ENCODE measurements around the gene GPR3. TPM values are rescaled to one million over a fixed set of nuclear protein-coding genes. Genes with fewer than 3 reads are reported as not detected.
"Not testable (repeated sequence)": the region's sequence is repeated elsewhere in the genome, so short reads cannot be mapped to it uniquely, and the experiment has no call there.

The GPR3 gene
- polyA plus RNA-seq, 5 donors, result 0.59 to 1.7 (median 1.1) TPM

DNA sequence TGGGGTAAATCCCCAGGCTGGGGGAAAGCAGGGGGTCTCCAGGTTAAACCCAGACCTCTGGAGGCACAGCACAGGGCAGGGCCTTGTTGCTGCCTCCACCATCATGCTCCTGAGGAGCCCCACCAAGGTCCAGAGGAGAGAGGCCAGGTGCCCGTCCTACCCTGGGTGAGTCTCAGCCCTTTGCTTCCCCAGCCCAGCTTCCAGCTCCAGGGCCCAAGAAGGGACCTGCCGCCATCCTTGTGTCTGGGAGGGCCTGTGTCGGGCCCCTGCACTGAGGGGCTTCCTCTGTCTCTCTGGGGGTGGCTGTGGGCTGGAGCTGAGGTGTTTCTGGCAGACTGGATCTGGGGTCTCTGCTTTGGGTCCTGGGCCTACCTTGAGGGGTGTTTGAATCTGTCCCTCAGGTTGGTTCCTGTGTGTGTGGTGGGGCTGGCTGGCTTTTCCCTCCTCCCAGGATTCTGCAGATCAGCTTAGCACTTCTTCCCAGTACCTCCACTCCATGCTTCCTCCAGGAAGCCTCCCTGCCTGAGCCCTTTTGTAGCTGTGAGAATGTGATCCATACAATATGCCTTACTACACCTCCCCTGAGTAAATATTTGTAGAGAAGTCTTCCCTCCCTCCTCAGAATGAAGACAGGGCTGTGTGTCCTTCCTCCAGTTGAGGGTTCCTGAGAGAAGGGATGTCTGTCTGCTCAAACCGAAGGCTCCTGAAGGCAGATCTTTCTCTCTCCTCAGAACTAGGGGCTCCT, 6.2 kb downstream of the GPR3 start:
- no peak for DNase-seq

- no peak for DNase-seq
Measured at GRCh38 chr1:27399251-27400025, 7.0 kb downstream of the GPR3 start.

GRCh38 chr1:27400082-27400962, 7.9 kb downstream of the GPR3 start:
- no peak for DNase-seq

DNA sequence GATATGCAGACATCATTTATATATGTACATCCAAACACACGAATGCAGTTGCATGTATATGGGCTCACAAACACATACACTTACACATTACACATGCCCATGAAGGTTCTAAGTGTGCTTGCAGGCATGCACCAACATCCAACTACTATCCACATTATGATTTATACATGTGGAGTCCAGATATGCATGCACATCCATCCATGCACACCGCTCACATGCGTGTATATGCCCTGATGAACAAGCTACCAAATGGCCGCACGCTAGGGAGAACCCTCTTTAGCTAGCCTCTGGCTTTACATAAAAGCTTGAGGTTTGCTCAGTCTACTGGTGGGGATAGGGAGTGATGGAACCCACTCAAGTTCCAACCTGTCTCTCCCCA, 8.5 kb downstream of the GPR3 start:
- no peak for DNase-seq

- peak; percentile 46 to 49 for DNase-seq
Measured at GRCh38 chr1:27402349-27402754, 9.9 kb downstream of the GPR3 start.

DNA sequence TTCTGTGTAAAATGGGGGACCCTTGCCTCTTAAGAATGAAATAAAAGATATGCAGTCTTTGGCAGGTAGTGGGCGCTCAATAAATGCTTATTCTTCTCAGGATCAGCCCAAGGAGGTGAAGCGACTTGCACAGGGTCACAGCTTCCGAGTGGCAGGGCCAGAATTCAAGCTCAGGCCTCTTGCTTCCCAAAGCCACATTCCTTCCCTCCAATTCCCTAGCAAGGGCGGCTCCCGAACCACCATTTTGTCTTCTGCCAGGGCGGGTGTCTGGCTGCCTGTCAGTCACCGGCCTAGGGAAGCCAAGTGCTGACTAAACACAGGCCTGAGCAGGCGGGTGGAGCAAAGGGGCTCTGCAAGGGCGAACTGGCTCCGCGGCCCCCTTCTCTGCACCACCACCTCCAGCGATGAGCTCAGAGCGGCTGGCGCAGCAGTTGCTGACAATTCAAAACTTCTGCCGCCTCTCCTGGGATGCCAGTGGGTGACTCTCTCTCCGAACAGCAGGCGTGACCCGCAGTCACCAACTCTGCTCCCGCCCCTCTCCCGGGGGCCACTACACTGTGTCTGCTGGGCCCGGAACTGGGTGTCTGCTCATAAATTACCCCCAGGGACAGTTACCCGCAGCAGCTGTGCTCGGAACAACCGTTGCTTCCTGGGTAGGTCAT, 10.8 kb downstream of the GPR3 start:
- peak; percentile 49 to 50 for DNase-seq

DNA sequence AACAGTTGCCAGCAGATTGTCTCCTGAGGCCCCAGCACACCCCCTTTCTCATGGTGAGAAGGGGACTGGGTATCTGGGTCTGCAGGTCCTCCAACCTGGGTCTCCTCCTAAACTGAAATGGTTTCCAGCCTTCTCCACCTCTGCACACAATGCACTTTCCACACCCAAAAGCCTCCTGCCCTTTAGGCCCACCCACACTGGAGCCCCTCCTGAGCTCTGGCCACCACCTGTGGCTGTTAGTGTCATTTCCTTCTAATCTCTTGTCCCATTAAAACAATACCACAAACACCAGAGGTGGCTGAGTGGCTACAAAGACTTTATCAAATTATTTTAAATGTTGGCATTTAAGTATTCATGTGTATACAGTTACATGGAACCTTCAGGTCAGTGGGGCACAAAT, 11.5 kb downstream of the GPR3 start:
- no peak for DNase-seq

- no peak for DNase-seq
Measured at GRCh38 chr1:27405074-27405473, 12.7 kb downstream of the GPR3 start.

DNA sequence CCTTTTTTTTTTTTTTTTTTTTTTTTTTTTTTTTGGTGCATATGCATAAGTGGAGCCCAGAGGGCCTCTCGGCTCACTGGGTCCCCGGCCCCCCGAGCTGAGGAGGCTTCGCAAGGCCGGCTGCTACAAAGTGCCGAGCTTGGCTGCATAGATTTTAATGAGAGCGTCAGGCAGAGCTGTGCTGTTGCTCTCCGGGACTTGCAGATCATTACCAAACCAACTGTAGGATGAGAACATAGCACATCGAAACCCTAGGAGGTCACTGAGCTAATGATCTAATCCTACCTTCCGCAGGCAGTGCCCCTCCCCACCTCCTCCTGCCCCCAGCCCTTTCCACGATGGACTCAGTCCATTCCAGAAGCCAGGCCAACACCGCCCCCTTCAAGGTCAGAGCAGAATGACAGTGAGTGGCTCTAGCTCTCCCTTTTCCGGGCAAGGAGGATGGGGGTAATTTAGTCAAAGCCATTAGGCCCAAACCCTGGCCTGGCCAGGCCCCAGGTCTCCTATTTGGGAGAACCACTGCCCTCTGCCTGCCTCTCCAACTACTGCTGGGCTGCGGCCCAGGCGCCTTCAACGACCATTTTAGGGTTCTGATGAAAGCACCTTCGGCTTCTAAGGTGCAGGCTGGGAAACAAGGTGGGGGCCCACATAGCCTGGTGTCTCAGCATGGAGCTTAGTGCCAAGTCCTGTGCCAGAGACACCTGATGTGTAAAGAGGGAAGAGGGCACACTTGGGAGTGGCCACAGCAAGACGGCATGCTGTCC, 13.4 kb downstream of the GPR3 start:
- not testable (repeated sequence) for DNase-seq

GRCh38 chr1:27406362-27406680, 13.9 kb downstream of the GPR3 start:
- no peak for DNase-seq

- DNase-seq, result not testable (repeated sequence)
Measured at GRCh38 chr1:27406791-27407190, 14.4 kb downstream of the GPR3 start.

GRCh38 chr1:27408151-27408550, 15.7 kb downstream of the GPR3 start:
- DNase-seq, result no peak

DNA sequence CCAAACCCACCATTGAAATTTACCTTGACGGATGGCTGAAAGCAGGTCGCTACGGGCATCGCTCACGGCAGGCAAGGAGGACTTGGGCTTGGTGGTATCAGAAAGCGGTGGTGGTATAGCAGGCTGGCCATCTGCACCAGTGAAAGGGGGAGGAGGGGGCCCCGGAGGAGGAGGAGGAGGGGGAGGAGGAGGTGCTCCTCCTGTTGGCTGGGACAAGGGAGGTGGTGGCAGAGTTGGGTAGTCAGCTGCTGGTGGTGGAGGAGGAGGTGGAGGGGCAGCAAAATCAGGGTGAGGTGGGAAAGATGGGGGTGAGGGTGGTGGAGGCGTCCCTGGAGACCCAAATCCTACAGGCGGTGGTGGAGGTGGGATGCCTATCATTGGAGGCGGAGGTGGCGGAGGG, 17.2 kb downstream of the GPR3 start:
- DNase-seq, result no peak

GRCh38 chr1:27410709-27411108, 18.3 kb downstream of the GPR3 start:
- DNase-seq, result no peak

DNA sequence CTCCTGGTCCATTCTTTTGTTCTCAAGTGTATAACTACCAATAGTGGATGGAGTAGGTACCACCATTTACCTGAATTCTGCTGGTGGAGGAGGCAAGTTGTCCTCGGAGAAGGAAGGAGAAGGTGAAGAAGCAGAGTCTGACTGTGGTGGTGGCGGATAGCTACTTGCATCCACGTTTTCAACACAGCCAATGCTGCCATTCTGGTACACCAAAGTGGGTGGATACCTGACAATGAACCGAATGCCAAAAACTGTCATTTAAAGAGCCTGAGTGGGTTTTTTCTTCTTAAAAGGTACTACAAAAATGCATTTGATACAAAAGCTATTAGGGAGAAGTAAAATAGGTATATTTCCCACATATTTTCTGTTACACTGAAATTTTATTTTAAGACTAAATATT, 20.1 kb downstream of the GPR3 start:
- no peak for DNase-seq

GRCh38 chr1:27413004-27413403, 20.6 kb downstream of the GPR3 start:
- no peak for DNase-seq

DNA sequence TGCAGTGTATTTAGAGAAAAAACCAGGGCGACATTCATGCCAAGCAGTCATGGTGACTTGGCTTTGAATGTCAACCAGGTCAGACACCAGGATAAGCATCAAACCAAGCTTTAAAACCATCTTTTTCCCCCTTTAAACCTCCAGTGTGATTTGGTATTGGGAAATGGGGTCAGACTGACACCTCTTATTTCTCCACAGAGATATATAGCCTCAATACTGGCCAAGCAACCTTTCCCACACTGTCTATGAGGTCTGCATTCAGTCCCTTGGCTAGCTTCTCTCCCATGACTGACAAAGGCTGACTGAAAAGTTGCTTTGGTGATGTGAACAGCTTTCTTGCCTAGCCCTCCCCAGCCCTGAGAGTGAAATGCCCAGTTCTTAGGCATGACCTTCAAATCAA, 21.7 kb downstream of the GPR3 start:
- no peak for DNase-seq

- no peak for DNase-seq
Measured at GRCh38 chr1:27416387-27417111, 24.1 kb downstream of the GPR3 start.

GRCh38 chr1:27417713-27418112, 25.3 kb downstream of the GPR3 start:
- DNase-seq, result no peak
